Non-pigmented ciliary epithelial cell (primary cell): ENCODE results near the gene KIAA2012.
"Not testable (repeated sequence)": the region's sequence is repeated elsewhere in the genome, so short reads cannot be mapped to it uniquely, and the experiment has no call there.

Experiments
- DNase-seq: peaks from one replicate; pipeline ENCODE4 v3.0.0-alpha.2; 2010; ENCODE audit warnings: low read depth

KIAA2012 gene

GRCh38 chr2:202196727-202197126 is 123.7 kb downstream of the KIAA2012 start:
- no peak for DNase-seq

DNA sequence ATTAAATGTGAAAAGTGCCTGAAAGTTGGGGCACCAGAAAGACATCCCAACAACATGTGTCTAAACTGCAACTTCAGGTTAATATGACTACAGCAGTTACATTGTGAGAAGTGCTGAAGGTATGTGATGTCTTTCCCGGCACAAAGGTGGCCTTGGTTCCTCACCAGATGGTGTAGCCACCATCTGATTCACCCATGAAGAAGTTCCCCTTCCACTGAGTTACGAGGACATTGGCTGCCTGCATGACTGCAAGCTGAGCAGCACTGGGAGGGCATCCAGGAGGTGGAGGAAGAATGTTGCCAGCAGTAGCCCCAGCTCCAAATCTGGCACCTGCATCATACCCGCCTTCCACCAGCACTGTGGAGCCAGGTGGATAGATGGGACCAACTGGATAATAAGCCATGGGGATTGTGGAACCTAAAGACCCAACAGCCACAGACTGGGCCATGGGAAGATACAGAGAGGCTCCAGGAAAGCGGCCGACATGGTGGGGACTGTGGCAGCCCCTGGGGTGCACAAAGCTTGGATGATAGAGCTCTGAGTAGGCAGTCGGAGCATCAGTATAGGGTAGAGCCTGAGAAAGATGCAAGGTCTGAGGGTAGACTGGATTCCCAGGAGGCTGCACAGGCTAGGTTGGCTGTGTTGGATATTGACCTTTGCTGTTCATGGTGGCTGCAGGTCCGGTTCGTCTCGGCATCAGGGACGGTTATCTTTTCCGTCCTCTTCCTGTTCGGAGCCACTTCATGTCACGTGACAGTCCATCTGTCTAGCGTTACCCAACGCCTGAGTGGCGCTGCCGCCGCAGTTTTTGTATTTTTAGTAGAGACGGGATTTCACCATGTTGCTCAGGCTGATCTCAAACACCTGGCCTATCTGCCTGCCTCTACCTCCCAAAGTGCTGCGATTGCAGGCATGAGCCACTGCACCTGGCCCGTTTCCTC is 128.4 kb downstream of the KIAA2012 start:
- no peak for DNase-seq

DNA sequence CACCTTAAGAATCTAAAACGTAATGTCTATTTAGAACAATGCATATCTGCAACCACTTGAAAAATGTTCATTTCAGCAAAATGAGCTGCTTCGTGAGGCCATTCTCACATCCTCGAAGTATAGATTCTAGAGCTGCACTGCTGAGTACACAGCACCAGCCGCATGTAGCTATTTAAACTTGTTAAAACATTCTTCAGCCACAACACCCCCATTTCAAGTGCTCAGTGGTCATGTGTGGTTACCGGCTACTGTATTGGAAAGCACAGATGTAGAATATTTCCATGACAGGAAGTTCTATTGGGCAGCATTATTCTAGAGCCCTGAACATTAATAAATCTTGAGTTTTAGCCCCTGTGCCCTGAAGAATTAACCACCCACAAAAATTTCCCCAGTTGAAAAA is 130.3 kb downstream of the KIAA2012 start:
- DNase-seq: no peak

DNA sequence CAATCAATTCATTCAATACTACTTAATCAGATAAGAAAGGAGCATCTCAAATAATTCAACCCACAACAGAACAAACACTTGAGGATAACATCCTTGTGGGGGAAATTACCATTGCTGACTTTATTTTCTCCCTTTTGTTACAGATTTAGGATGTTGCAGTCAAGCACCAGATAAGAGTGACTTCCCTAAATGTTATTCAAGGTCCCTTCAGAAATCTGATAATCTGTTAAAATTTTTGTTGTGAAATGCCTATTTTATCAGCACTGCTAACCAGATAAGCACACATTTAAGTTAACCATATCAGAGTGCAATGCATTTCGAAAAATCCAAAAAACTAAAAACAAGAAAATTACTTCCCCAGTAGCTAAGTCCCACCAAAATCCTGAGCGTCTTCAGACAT is 131.8 kb downstream of the KIAA2012 start:
- no peak for DNase-seq

DNA sequence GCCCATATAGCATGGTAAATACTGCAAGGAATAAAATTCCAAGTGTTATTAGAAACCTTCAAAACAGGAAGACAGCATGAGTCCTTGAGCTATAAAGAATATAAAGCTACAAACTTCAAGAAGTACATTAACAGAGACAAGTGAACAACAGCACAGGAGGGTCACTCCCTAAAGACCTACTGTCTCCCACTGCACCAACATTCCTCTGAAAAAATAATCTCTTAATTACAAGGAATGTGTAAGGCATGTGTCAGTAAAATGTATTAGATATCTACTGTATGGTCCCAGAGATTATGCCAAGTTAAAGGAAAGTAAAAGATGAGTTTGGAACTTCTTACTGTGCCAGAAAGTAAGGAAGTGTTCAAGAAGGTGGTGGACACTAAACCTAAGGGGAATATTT is 135.5 kb downstream of the KIAA2012 start:
- DNase-seq: no peak

- no peak for DNase-seq
These were observed 142.1 kb downstream of the KIAA2012 start for GRCh38 chr2:202215179-202215578.

GRCh38 chr2:202221873-202222272 is 148.8 kb downstream of the KIAA2012 start:
- DNase-seq: no peak

- no peak for DNase-seq
These were observed 164.8 kb downstream of the KIAA2012 start for GRCh38 chr2:202237787-202238233.

- no peak for DNase-seq
These were observed 165.5 kb downstream of the KIAA2012 start, which contains the start of gene SUMO1 for GRCh38 chr2:202238234-202239197. Gene SUMO1 (minus strand): TSS chr2:202238597. CDS start chr2:202238451, 146 bp downstream.

GRCh38 chr2:202247710-202248109 is 174.7 kb downstream of the KIAA2012 start:
- not testable (repeated sequence) for DNase-seq

GRCh38 chr2:202249521-202250253 is 176.6 kb downstream of the KIAA2012 start:
- DNase-seq: no peak

DNA sequence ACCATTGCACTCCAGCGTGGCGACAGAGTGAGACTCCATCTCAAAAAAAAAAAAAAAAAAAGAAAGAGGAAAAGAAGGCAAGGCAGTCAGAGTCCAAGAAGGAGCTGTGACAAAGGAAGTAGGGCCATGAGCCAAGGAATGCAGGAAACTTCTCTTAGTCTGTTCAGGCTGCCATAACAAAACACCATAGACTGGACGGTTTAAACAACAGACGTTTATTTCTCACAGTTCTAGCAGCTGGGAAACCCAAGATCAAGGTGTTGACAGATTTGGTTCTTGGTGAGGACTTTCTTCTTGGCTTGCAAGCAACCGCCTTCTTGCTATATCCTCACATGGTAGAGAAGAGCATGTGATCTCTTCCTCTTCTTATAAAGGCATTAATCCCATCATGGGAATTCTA is 178.4 kb downstream of the KIAA2012 start:
- DNase-seq: no peak
